Effector memory CD8-positive, alpha-beta T cell (primary cell): ENCODE measurements around the gene NEURL1.

ENCODE experiments used
- ATAC-seq: fragments of 150-1000 bp; cut with Tn5 transposase; replicated peaks from 2 replicates; pipeline ENCODE4 v1.10.0; 2021; ENCODE audit warnings: mild to moderate bottlenecking, moderate library complexity
- DNase-seq, 3 experiments: peaks; one replicate each; pipeline ENCODE4 v3.0.0; 2021
- H3K27ac Mint-ChIP-seq, 2 donors: one replicate each; pipeline ENCODE4 v1.8.0; 2022; ENCODE audit warnings: mild to moderate bottlenecking in 2 of 2, mixed read lengths in 2 of 2, moderate library complexity in 2 of 2
- H3K27me3 Mint-ChIP-seq, 2 donors: one replicate each; pipeline ENCODE4 v1.8.0; 2022; ENCODE audit warnings: mixed read lengths in 2 of 2
- H3K36me3 Mint-ChIP-seq: one replicate; pipeline ENCODE4 v1.8.0; 2022; ENCODE audit warnings: mild to moderate bottlenecking, moderate library complexity, mixed read lengths; ENCODE audit not compliant: insufficient read depth
- H3K4me1 Mint-ChIP-seq, 2 donors: one replicate each; pipeline ENCODE4 v1.8.0; 2022; ENCODE audit warnings: low read depth in 2 of 2, mixed read lengths in 2 of 2
- H3K4me3 Mint-ChIP-seq, 2 donors: one replicate each; pipeline ENCODE4 v1.8.0; 2022; ENCODE audit warnings: mild to moderate bottlenecking in 2 of 2, mixed read lengths in 2 of 2, moderate library complexity in 2 of 2
- H3K9me3 Mint-ChIP-seq, 2 donors: one replicate each; pipeline ENCODE4 v1.8.0; 2022; ENCODE audit warnings: mixed read lengths in 2 of 2
- total RNA-seq, 9 experiments: gene quantifications; one replicate each; lab custom pipeline; 2026; lab: John Stamatoyannopoulos, UW

The NEURL1 gene, protein sequence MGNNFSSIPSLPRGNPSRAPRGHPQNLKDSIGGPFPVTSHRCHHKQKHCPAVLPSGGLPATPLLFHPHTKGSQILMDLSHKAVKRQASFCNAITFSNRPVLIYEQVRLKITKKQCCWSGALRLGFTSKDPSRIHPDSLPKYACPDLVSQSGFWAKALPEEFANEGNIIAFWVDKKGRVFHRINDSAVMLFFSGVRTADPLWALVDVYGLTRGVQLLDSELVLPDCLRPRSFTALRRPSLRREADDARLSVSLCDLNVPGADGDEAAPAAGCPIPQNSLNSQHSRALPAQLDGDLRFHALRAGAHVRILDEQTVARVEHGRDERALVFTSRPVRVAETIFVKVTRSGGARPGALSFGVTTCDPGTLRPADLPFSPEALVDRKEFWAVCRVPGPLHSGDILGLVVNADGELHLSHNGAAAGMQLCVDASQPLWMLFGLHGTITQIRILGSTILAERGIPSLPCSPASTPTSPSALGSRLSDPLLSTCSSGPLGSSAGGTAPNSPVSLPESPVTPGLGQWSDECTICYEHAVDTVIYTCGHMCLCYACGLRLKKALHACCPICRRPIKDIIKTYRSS
- total RNA-seq = 0.50 to 2.4 (median 1.3) reads per million in 9 experiments

DNA sequence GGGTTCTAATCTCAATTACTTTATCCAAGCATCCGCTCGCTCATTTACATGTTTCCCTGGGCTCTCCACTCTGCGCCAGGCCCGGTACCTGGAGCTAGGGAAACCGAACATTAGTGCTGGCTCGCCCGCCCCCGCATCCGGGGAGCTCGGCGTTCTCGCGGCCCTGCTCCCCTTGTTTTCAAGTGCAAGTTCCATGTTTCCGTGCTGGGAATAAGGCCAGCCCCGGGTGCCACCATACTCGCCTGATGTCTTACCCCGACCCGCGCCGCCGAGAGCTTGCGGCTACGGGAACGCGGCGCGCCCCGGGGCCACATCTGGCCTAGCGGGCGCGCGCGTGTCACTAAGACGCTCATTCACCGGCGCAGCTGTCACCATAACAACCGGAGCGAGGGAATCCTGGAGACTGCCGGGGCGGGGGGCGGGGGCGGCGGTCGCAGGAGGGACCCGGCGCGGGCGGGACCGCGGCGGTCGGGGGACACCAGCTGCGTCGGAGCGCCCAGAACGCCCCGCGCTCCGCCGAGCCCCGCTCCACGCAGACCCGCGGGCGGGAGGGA lies at the start of gene NEURL1:
NEURL1 (plus strand) TSS at position 344 of the 554 bp plus-strand sequence. CDS start 683 bp downstream, outside the sequence.
- DNase-seq = peak in 1 of 3 experiments; percentile 17

DNA sequence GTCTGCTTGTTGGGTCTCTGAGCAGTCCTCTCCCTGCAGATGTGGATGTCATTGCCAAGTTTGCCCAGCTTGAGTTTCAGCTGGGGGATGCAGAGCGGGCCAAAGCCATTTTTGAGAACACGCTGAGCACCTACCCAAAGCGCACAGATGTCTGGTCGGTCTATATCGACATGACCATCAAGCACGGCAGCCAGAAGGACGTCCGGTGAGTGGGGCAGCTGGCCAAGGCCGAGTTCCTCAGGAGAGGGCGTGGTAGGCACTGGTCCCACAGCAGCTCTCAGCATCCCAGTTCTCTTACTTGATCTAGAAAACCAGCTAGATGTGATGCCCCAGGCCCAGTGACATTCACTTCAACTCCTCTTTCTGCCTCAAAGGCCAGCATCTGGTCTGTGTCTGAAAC lies 49.0 kb upstream of the NEURL1 start:
- DNase-seq (no peak), ATAC-seq (no peak)
- H3K27me3 Mint-ChIP-seq = no peaks in the 10 kb centered on the region

More for the DNA sequence above, at the start of gene NEURL1:
- Mint-ChIP-seq H3K4me1 (peaks cover 15 to 18% of the 10 kb centered on the region in 2 donors), H3K4me3 (peak within 1 kb of the TSS; percentile 82 to 88), H3K27me3 (peaks cover 34 to 52% of the 10 kb centered on the region in 2 donors), H3K9me3 (no peaks in the 10 kb centered on the region), H3K27ac (peak within 1 kb of the TSS in 1 of 2 donors; percentile 68), H3K36me3 (peaks cover 2% of the 10 kb centered on the region)
- peak; percentile 21 for ATAC-seq

DNA sequence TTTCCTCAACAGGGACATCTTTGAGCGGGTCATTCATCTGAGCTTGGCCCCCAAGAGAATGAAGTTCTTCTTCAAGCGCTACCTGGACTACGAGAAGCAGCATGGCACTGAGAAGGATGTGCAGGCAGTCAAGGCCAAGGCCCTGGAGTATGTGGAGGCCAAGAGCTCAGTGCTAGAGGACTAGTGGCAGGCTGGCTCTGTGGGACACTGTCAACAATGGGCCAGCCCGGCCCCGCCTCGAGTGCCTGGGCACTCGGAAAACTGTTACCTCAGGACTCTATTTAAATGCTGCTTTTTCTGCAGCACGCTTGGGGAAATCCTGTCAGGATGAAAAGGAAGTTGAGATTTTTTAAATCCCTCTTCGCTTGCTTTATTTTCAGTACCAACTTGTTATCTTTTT lies 48.1 kb upstream of the NEURL1 start:
- Mint-ChIP-seq H3K4me1 (peaks cover 36 to 40% of the 10 kb centered on the region in 2 donors), H3K36me3 (peaks cover 62% of the 10 kb centered on the region)

More for the DNA sequence above, 49.0 kb upstream of the NEURL1 start:
- Mint-ChIP-seq H3K9me3 (no peaks in the 10 kb centered on the region), H3K36me3 (peaks cover 59% of the 10 kb centered on the region), H3K27ac (peak overlapping the region; percentile 62 to 82), H3K4me1 (peaks cover 29 to 31% of the 10 kb centered on the region in 2 donors), H3K4me3 (no peak overlapping the region)

DNA sequence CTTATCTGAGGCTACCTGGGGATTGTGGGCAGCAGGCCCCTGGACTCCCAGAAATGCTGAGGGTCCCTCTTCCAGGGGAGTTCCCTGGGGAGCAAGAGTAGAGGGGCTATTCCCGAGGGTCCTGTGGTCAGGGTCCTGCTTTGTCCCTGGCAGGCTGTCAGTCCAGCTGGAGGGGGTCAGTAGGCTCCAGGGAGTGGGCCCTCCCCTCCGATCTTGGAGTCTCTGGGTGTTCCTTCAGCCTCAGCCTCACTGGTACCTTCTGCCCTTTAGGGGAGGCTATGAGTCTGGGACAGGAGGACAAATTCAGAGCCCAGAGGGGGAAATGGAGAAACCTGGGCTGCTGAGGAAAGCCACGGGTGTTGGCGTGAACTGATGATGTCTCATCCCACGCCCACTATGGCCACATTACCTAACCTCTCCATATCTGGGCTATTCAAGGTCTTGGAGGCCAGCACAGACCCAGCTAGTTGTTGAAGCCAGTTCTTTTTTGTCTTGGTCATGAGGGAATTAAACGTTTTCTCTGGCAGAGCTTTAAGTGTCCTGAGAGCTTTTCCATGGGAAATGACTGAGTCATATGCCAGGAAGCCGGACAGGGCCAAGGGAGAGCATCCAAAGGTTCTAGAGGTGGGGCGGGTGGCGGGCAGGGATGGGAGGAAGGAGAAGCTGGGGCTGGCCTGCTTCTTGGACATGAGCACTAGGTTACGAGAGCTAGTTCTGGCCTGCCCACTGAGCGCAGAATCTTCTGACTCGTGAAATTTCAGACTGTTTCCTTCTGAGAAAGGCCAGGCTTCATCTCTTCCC lies 47.5 kb upstream of the NEURL1 start:
- ATAC-seq (no peak), DNase-seq (no peak)
- Mint-ChIP-seq H3K27me3 (no peaks in the 10 kb centered on the region), H3K4me1 (peaks cover 42 to 46% of the 10 kb centered on the region in 2 donors), H3K9me3 (no peaks in the 10 kb centered on the region), H3K36me3 (peaks cover 62% of the 10 kb centered on the region), H3K27ac (peak overlapping the region; percentile 62 to 82), H3K4me3 (no peak overlapping the region)

More for the DNA sequence above, 48.1 kb upstream of the NEURL1 start:
- Mint-ChIP-seq H3K4me3 (no peak overlapping the region), H3K9me3 (no peaks in the 10 kb centered on the region), H3K27me3 (no peaks in the 10 kb centered on the region), H3K27ac (peak overlapping the region; percentile 62 to 82)
- ATAC-seq = no peak
- no peak for DNase-seq

DNA sequence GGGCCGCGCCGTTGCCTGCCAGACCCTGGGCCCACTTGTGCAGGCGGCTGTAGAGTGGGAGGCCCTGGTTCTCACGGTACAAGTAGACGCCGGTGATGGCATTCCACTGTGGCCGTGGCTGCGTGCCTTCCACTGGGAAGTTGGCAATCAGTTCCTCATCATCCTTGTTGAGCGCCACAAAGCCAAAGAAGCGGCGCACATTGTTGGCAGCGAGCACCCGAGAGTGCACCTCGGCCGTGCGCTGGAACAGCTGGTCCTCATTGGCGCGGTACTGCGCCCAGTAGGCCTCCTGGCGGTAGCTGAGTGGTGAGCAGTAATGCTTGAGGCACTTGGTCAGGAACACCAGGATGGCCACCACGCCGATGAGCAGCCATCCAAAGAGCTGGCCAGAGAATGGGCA lies 46.3 kb upstream of the NEURL1 start:
- ATAC-seq (no peak), DNase-seq (no peak)
- Mint-ChIP-seq H3K9me3 (no peaks in the 10 kb centered on the region), H3K36me3 (peaks cover 58% of the 10 kb centered on the region), H3K4me1 (peaks cover 49 to 50% of the 10 kb centered on the region in 2 donors), H3K27ac (peak overlapping the region; percentile 35 to 62), H3K27me3 (no peaks in the 10 kb centered on the region), H3K4me3 (peak overlapping the region in 1 of 2 donors; percentile 56)

DNA sequence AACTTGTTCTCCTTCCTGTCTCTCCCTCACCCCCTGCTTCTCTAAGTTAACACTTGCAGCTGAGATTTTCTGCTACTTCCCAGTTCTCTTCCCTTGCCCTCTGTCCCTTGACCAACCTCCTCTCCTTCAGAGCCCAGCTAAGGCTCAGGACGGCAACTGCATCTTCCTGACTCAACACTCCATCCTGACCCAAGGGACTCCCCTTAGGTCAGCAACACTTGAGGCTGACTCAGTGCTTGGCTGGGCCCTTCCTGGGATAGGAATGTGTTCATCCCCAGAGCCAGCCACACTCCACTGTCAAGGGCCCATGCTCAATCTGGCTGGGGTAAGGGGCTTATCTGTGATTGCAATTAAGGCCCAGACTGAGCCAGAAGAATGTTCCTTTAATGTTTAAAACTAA lies 44.8 kb upstream of the NEURL1 start:
- Mint-ChIP-seq H3K4me3 (peak overlapping the region; percentile 95 to 96), H3K9me3 (no peaks in the 10 kb centered on the region), H3K27ac (peak overlapping the region; percentile 90 to 91), H3K36me3 (peaks cover 53% of the 10 kb centered on the region), H3K4me1 (peaks cover 56 to 61% of the 10 kb centered on the region in 2 donors), H3K27me3 (no peaks in the 10 kb centered on the region)
- DNase-seq = no peak
- no peak for ATAC-seq

DNA sequence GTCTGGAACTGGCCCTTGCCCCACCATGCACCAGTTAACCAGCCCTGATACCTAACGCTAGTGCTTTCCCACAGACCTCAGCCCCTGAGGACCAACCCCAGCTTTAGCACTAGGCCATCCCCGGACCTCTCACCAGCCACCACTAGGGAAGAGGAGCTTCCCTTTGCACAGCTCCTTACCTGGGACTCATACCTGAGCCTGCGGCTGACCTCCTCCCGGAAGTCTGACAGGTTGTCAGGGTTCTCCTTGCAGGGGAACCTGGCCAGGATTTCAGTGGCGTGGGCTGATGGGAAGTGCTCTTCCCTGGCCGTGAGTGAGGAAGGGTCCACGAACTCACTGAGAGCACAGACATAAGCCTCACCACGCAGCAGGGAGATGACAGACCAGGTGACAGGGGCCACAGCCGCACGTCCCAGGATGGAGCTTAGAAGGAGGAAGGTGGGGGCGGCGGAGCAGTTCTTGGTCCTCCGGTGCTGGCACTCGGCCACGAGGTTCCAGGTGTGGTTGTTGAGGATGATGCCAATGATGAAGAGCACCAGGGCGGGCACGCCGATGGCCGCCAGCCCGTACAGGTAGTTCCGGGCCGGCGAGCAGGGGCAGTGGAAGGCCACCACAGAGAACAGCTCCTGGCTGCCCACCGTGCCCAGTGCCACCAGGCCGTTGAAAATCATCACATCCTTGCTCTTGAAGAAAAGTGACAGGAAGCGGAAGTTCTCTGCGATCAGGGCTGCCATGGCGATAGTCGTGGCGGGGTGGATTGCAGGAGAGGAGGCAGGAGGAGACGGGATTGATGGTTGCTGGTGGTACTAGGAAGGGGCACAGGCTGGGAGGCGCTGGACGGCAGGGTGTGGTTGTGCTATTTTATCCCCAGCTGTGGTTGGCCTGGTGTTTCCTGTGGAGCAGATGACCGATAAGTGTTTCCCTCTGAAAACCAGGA lies 44.0 kb upstream of the NEURL1 start:
- peaks cover 58 to 64% of the 10 kb centered on the region in 2 donors for H3K4me1 Mint-ChIP-seq
- H3K27me3 Mint-ChIP-seq = no peaks in the 10 kb centered on the region
- DNase-seq (no peak), ATAC-seq (no peak)
- H3K9me3 Mint-ChIP-seq = no peaks in the 10 kb centered on the region
- H3K27ac Mint-ChIP-seq = peak overlapping the region; percentile 90 to 91
- H3K36me3 Mint-ChIP-seq = peaks cover 48% of the 10 kb centered on the region
- peak overlapping the region; percentile 95 to 96 for H3K4me3 Mint-ChIP-seq

DNA sequence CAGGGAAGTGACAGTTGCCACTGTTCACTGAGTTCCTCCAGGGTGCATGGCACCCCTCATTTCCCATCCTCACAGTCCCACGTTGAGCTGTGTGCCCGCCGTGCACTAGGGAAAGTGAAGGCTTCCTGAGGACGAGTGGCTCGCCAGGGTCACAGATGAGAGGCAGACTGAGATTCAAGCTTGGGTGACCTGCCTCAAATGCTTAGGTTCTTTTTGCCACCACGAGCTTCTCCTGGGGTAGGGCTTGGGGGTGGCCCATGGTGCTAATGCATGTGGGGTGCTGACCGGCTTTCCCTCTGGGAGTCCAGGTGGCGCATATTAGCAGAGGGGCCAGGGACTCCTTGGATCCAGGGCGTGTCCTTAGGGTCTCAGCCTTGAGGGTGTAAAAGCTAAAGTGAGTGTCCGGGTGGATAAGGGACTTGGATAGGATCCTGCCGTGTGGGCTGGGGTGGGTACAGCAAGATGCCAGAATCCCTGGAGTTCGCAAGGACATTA lies 43.3 kb upstream of the NEURL1 start:
- H3K4me3 Mint-ChIP-seq = peak overlapping the region; percentile 95 to 96
- no peak for ATAC-seq
- peaks cover 55 to 64% of the 10 kb centered on the region in 2 donors for H3K4me1 Mint-ChIP-seq
- H3K36me3 Mint-ChIP-seq = peaks cover 47% of the 10 kb centered on the region
- no peaks in the 10 kb centered on the region for H3K9me3 Mint-ChIP-seq
- H3K27ac Mint-ChIP-seq = peak overlapping the region; percentile 90 to 91
- H3K27me3 Mint-ChIP-seq = no peaks in the 10 kb centered on the region
- DNase-seq = no peak

DNA sequence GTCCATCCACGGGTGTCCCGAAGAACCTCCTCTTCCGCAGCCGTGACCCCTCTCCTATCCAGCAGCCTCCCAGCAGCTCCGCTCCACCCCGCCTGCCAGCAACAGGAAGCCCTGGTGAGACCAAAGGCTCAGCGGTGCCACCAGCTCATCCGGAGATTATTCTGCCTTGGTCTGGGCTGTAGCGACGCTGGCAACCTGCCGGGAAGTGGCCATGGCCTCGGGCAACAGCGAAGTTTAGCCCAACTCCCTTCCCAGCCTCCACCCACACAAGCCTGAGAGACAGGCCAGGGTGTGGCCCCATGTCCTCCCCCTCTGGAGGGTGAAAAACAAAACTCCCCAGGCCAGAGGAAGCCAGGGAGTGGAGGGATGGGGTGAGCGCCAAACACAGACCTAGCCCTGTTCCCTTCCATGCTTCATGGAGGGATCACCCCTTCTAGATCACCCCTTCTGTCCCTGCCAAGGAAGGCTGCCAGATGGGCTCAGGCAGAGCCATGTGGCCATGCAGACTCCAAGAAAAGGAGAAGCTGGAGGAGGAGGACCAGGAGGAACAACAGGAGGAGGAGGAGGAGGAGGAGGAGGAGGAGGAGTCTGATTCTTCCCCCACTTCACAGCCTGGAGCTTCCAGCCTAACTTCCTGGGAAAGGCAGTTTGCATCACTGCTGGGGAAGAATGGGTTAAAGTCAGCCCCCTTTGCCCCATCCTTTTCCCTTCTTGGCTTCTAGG lies 42.3 kb upstream of the NEURL1 start:
- H3K4me3 Mint-ChIP-seq = peak overlapping the region; percentile 95 to 96
- DNase-seq (peak; percentile 35 to 43 (median 38)), ATAC-seq (peak; percentile 79)
- H3K9me3 Mint-ChIP-seq = no peaks in the 10 kb centered on the region
- no peaks in the 10 kb centered on the region for H3K27me3 Mint-ChIP-seq
- H3K4me1 Mint-ChIP-seq = peaks cover 52 to 61% of the 10 kb centered on the region in 2 donors
- H3K27ac Mint-ChIP-seq = peak overlapping the region; percentile 90 to 91
- H3K36me3 Mint-ChIP-seq = peaks cover 44% of the 10 kb centered on the region

DNA sequence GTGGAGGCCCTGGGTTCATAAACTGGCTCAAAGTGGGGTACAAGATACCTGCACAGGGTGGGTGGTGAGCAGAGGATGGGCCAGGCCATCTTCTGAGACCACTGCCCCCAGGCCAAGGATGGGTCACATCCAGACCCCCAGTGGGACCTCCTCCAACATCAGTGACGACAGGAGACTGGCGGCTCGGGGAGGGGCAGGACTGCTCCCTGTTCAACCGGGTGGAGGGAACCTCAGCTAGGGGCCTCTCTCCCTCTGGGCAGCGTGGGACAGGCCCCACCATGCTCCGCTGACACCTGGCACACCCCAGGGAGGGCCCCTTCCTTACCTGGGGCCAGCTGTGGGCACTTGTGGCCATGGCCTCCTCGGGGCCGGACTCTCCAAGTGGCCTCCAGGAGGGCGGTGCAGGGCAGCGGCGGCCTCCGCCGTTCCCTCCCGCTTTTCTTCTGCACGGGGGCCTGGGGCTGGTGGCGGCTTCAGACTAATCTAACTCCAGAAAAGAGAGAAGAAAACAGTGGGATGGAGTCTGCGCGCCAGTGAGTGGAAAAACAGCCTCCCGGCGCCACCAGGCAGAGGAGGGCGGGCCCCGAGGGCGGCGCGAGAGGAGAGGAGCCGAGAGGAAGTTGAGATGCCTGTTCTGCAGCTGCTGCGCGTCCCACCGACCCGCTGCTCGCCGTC lies 41.5 kb upstream of the NEURL1 start, which contains the start of gene CALHM2:
CALHM2 (minus strand) TSS at position 540 of the 675 bp plus-strand sequence. CDS start 2,429 bp downstream, outside the sequence.
- Mint-ChIP-seq H3K27me3 (no peaks in the 10 kb centered on the region), H3K27ac (peak within 1 kb of the TSS; percentile 90 to 91), H3K4me1 (peaks cover 52 to 61% of the 10 kb centered on the region in 2 donors), H3K9me3 (no peaks in the 10 kb centered on the region), H3K4me3 (peak within 1 kb of the TSS; percentile 95 to 96), H3K36me3 (peaks cover 37% of the 10 kb centered on the region)
- ATAC-seq (peak; percentile 73), DNase-seq (peak; percentile 39 to 46 (median 42))
